CD14-positive monocyte (primary cell): Measurements from ENCODE around the gene CNOT4. TPM values are rescaled to one million over a fixed set of nuclear protein-coding genes. Genes with fewer than 3 reads are reported as not detected.

Source experiments
- DNase-seq, 3 donors: peaks; one replicate each; pipeline ENCODE4 v3.0.0-alpha.2; 2011 to 2022
- H2AFZ ChIP-seq: 2 replicates; pipeline ENCODE4 v1.6.0; 2012; ENCODE audit warnings: mild to moderate bottlenecking, low read depth, low read length, inconsistent platforms; ENCODE audit not compliant: insufficient read depth, poor library complexity, severe bottlenecking
- H3K27ac ChIP-seq, 2 donors: 1 replicate in 1 of 2; 2 replicates in 1 of 2; pipeline ENCODE4 v1.5.1; 2012 to 2013; ENCODE audit warnings: low read length in 2 of 2, control low read depth in 1 of 2, inconsistent platforms in 1 of 2, low read depth in 1 of 2, mild to moderate bottlenecking in 1 of 2
- H3K27me3 ChIP-seq, 2 donors: one replicate each; pipeline versions ENCODE4 v1.6.0 to v1.6.1; 2011 to 2013; ENCODE audit warnings: low read length in 2 of 2; ENCODE audit not compliant: control insufficient read depth in 2 of 2, insufficient read depth in 2 of 2
- H3K36me3 ChIP-seq, 2 donors: replicated peaks in 1 of 2; 1 replicate in 1 of 2; 2 replicates in 1 of 2; pipeline versions ENCODE4 v1.5.1 to v1.6.1; 2012 to 2013; ENCODE audit warnings: low read length in 2 of 2, control low read depth in 1 of 2, inconsistent platforms in 1 of 2, mild to moderate bottlenecking in 1 of 2; ENCODE audit not compliant: insufficient read depth in 2 of 2, control insufficient read depth in 1 of 2
- H3K4me1 ChIP-seq, 2 donors: 1 replicate in 1 of 2; 2 replicates in 1 of 2; pipeline versions ENCODE4 v1.5.1 to v1.6.1; 2012 to 2013; ENCODE audit warnings: low read length in 2 of 2, control low read depth in 1 of 2, inconsistent platforms in 1 of 2, mild to moderate bottlenecking in 1 of 2, moderate library complexity in 1 of 2; ENCODE audit not compliant: insufficient read depth in 2 of 2, control insufficient read depth in 1 of 2
- H3K4me2 ChIP-seq: replicated peaks from 2 replicates; pipeline ENCODE3; 2012; ENCODE audit warnings: low read length, moderate library complexity, mild to moderate bottlenecking; ENCODE audit not compliant: poor library complexity, severe bottlenecking; ENCODE audit errors: extremely low read depth
- H3K4me3 ChIP-seq, 3 experiments: fragments of 200-600 bp in 1 of 3; sonication (generic) in 1 of 3; replicated peaks in 1 of 3; 1 replicate in 2 of 3; 2 replicates in 1 of 3; pipeline ENCODE4 v1.5.1; 2011 to 2013; ENCODE audit warnings: low read length in 3 of 3, mild to moderate bottlenecking in 3 of 3, control low read depth in 2 of 3, low read depth in 2 of 3, inconsistent platforms in 1 of 3, moderate library complexity in 1 of 3
- H3K79me2 ChIP-seq: 2 replicates; pipeline ENCODE4 v1.6.0; 2012; ENCODE audit warnings: mild to moderate bottlenecking, control low read depth, inconsistent platforms, low read length, moderate library complexity; ENCODE audit not compliant: insufficient read depth
- H3K9ac ChIP-seq: 2 replicates; pipeline ENCODE4 v1.6.0; 2017; ENCODE audit warnings: low read length, mild to moderate bottlenecking; ENCODE audit not compliant: insufficient read depth, poor library complexity, severe bottlenecking
- H3K9me3 ChIP-seq, 2 donors: replicated peaks in 1 of 2; 1 replicate in 1 of 2; 2 replicates in 1 of 2; pipeline versions ENCODE4 v1.5.1 to v1.6.1; 2012 to 2013; ENCODE audit warnings: low read length in 2 of 2, control low read depth in 1 of 2; ENCODE audit not compliant: control insufficient read depth in 1 of 2, insufficient read depth in 1 of 2
- H4K20me1 ChIP-seq: 2 replicates; pipeline ENCODE4 v1.6.0; 2012; ENCODE audit warnings: mild to moderate bottlenecking, low read length, control low read depth, moderate library complexity; ENCODE audit not compliant: insufficient read depth
- H3K27ac Mint-ChIP-seq, 7 donors: one replicate each; pipeline ENCODE4 v1.8.0; 2020; ENCODE audit warnings: mild to moderate bottlenecking in 7 of 7, mixed read lengths in 7 of 7, moderate library complexity in 6 of 7, inconsistent platforms in 2 of 7
- H3K27me3 Mint-ChIP-seq, 3 donors: one replicate each; pipeline ENCODE4 v1.8.0; 2021 to 2022; ENCODE audit warnings: low read depth in 3 of 3, mild to moderate bottlenecking in 3 of 3, mixed read lengths in 3 of 3, moderate library complexity in 3 of 3, inconsistent platforms in 1 of 3
- H3K36me3 Mint-ChIP-seq, 2 donors: one replicate each; pipeline ENCODE4 v1.8.0; 2020; ENCODE audit warnings: mixed read lengths in 2 of 2, inconsistent platforms in 1 of 2, mild to moderate bottlenecking in 1 of 2
- H3K4me1 Mint-ChIP-seq: one replicate; pipeline ENCODE4 v1.8.0; 2020; ENCODE audit warnings: mild to moderate bottlenecking, mixed read lengths
- H3K4me3 Mint-ChIP-seq, 2 donors: one replicate each; pipeline ENCODE4 v1.8.0; 2020; ENCODE audit warnings: mild to moderate bottlenecking in 2 of 2, mixed read lengths in 2 of 2, moderate library complexity in 1 of 2
- H3K9me3 Mint-ChIP-seq, 7 donors: one replicate each; pipeline ENCODE4 v1.8.0; 2020 to 2022; ENCODE audit warnings: mixed read lengths in 7 of 7, mild to moderate bottlenecking in 6 of 7, moderate library complexity in 6 of 7, inconsistent platforms in 2 of 7
- CTCF ChIP-seq: fragments of 200-600 bp; IDR thresholded peaks from one replicate; pipeline ENCODE4 v1.8.0; 2022; ENCODE audit warnings: antibody characterized with exemption, mild to moderate bottlenecking
- WGBS: methylation state at CpG from one replicate; pipeline ENCODE4 v1.1.5; 2013; ENCODE audit warnings: missing lambda C conversion rate; ENCODE audit not compliant: insufficient coverage; 5-methylcytosine and 5-hydroxymethylcytosine counted together
- intact Hi-C, 2 donors: fragments of 100-400 bp; cut with micrococcal nuclease; formaldehyde crosslinking; loops; one replicate each; pipeline versions ENCODE4 v1.15.0 to v1.15.1; 2023
- polyA plus RNA-seq, 3 donors: library from polyadenylated mRNA; depleted of rRNA in 1 of 3; unstranded in 2 of 3; stranded (reverse) in 1 of 3; fragments of 300-500 nt in 2 of 3; fragments of >200 nt in 1 of 3; fragmentation: Illumina TruSeq in 2 of 3; gene quantifications; 1 replicate in 2 of 3; 2 replicates in 1 of 3; pipeline ENCODE4 v1.2.3, GENCODE V29; 2012 to 2021

CNOT4 gene
- polyA plus RNA-seq, 3 donors = 4.3 to 7.9 (median 6.3) TPM

GRCh38 chr7:135355377-135356048 is 154.4 kb downstream of the CNOT4 start:
- H3K9ac ChIP-seq = no peak overlapping the region
- no peak for TF ChIP-seq CTCF
- no peaks in the 10 kb centered on the region for H3K79me2 ChIP-seq
- Mint-ChIP-seq H3K4me3 (no peak overlapping the region), H3K36me3 (no peaks in the 10 kb centered on the region), H3K27ac (no peak overlapping the region), H3K9me3 (peaks cover 0 to 1% (median 0%) of the 10 kb centered on the region in 7 donors), H3K4me1 (peaks cover 3% of the 10 kb centered on the region), H3K27me3 (peaks cover 0 to 3% (median 3%) of the 10 kb centered on the region in 3 donors)
- H3K27ac ChIP-seq = no peak overlapping the region
- no peak for DNase-seq
- H3K4me1 ChIP-seq = no peaks in the 10 kb centered on the region
- no peak overlapping the region for H3K4me3 ChIP-seq
- 80% methylated on average over 1 of the region's 4 CpGs for WGBS
- H2AFZ ChIP-seq = no peak overlapping the region
- H3K4me2 ChIP-seq = no peak overlapping the region
- H3K27me3 ChIP-seq = no peaks in the 10 kb centered on the region
- no peaks in the 10 kb centered on the region for H3K36me3 ChIP-seq
- no peaks in the 10 kb centered on the region for H4K20me1 ChIP-seq
- intact Hi-C loops = no loop called here
- no peaks in the 10 kb centered on the region for H3K9me3 ChIP-seq

- H3K4me2 ChIP-seq = no peak overlapping the region
- H3K36me3 ChIP-seq = no peaks in the 10 kb centered on the region
- H3K9me3 ChIP-seq = no peaks in the 10 kb centered on the region
- TF ChIP-seq CTCF = no peak
- Mint-ChIP-seq H3K9me3 (peaks cover 0 to 1% (median 0%) of the 10 kb centered on the region in 7 donors), H3K36me3 (no peaks in the 10 kb centered on the region), H3K27me3 (peaks cover 0 to 3% (median 3%) of the 10 kb centered on the region in 3 donors), H3K27ac (no peak overlapping the region), H3K4me3 (no peak overlapping the region), H3K4me1 (peaks cover 3% of the 10 kb centered on the region)
- no peak overlapping the region for H2AFZ ChIP-seq
- H3K4me3 ChIP-seq = no peak overlapping the region
- no peaks in the 10 kb centered on the region for H3K79me2 ChIP-seq
- DNase-seq = no peak
- H3K9ac ChIP-seq = no peak overlapping the region
- no peaks in the 10 kb centered on the region for H3K27me3 ChIP-seq
- intact Hi-C loops = no loop called here
- no peak overlapping the region for H3K27ac ChIP-seq
- no peaks in the 10 kb centered on the region for H3K4me1 ChIP-seq
- WGBS = 84% methylated on average over 3 of the region's 3 CpGs
- H4K20me1 ChIP-seq = no peaks in the 10 kb centered on the region
Measured at GRCh38 chr7:135353832-135354231, 156.1 kb downstream of the CNOT4 start.
